ENCODE data around the gene PTPRC. TPM values are rescaled to one million over a fixed set of nuclear protein-coding genes. Genes with fewer than 3 reads are reported as not detected.

The PTPRC gene
- polyA plus RNA-seq, 1 donor (not counting 4 experiments of a cell fraction or from before 2014, with no cell fraction given): not detected

DNA sequence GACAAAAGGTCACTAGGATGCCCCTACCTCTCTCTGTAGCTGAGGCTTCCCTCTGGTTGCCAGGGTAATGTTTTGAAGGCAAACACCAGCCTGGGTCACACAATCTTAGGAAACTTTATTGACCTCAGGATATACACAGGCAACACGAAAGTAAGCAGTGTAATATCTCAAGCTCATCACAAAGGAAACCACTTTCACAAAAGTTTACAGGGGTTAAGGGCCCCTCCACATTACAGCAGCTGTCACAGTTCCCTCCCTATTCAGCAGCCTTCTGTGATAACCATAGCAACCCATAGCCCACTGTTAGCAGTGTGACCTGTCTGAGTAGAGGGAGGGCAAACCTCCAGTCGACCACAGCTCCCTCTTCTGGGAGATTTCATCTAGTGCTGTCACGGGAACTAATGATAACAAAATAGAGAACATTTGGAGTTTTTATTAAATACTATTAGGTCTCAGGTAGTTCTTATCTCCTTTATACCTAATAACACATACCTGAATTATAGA, 149.8 kb downstream of the PTPRC start:
- H4K20me1 ChIP-seq (ENCODE audit: control insufficient read depth, extremely low read depth, insufficient read depth, low read length): no peaks in the 10 kb centered on the region
- dilution Hi-C loops (cut with MboI; ENCODE audit: extremely low pct_ligation_motif_present, low sequenced_read_pairs): no loop called here
- H3K4me3 ChIP-seq (ENCODE audit: control insufficient read depth in 2 of 3, extremely low read depth in 1 of 3, insufficient read depth in 2 of 3, low read depth in 1 of 3, low read length in 3 of 3): no peak overlapping the region
- no peaks in the 10 kb centered on the region for H3K27me3 ChIP-seq (ENCODE audit: control insufficient read depth, extremely low read depth, insufficient read depth, low read length)
- no peak for TF ChIP-seq EZH2 (IDR thresholded peaks at IDR 0.05; ENCODE audit: low read length)
- TF ChIP-seq, protein P1, sequence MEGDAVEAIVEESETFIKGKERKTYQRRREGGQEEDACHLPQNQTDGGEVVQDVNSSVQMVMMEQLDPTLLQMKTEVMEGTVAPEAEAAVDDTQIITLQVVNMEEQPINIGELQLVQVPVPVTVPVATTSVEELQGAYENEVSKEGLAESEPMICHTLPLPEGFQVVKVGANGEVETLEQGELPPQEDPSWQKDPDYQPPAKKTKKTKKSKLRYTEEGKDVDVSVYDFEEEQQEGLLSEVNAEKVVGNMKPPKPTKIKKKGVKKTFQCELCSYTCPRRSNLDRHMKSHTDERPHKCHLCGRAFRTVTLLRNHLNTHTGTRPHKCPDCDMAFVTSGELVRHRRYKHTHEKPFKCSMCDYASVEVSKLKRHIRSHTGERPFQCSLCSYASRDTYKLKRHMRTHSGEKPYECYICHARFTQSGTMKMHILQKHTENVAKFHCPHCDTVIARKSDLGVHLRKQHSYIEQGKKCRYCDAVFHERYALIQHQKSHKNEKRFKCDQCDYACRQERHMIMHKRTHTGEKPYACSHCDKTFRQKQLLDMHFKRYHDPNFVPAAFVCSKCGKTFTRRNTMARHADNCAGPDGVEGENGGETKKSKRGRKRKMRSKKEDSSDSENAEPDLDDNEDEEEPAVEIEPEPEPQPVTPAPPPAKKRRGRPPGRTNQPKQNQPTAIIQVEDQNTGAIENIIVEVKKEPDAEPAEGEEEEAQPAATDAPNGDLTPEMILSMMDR (optimal IDR thresholded peaks at IDR 0.05 in 1 of 3, IDR thresholded peaks at IDR 0.05 in 1 of 3, conservative IDR thresholded peaks at IDR 0.05 in 1 of 3; ENCODE audit: extremely low read depth in 1 of 3, insufficient read depth in 2 of 3, low read length in 3 of 3): peak in 1 of 3 experiments; percentile 37
- H3K4me1 ChIP-seq (ENCODE audit: control insufficient read depth, extremely low read depth, insufficient read depth, low read length): no peaks in the 10 kb centered on the region
- DNase-seq (ENCODE audit: low read depth, low spot score): no peak
- no peak overlapping the region for H3K4me2 ChIP-seq (ENCODE audit: control insufficient read depth, extremely low read depth, insufficient read depth, low read depth, low read length)
- no peaks in the 10 kb centered on the region for H3K36me3 ChIP-seq (ENCODE audit: control insufficient read depth in 2 of 2, extremely low read depth in 1 of 2, insufficient read depth in 2 of 2, low read length in 2 of 2)
- H2AFZ ChIP-seq (ENCODE audit: control insufficient read depth, low read length): no peak overlapping the region
- H3K79me2 ChIP-seq (ENCODE audit: control insufficient read depth, insufficient read depth, low read length): no peaks in the 10 kb centered on the region
- no peaks in the 10 kb centered on the region for H3K9me1 ChIP-seq (ENCODE audit: control insufficient read depth, extremely low read depth, insufficient read depth, low read length)
- H3K9me3 ChIP-seq (ENCODE audit: control insufficient read depth, low read depth, low read length): no peaks in the 10 kb centered on the region
- peak; percentile 29 for FAIRE-seq
- no peak overlapping the region for H3K27ac ChIP-seq (ENCODE audit: control insufficient read depth, insufficient read depth, low read length)
- H3K9ac ChIP-seq (ENCODE audit: control insufficient read depth, extremely low read depth, insufficient read depth, low read length): no peak overlapping the region

DNA sequence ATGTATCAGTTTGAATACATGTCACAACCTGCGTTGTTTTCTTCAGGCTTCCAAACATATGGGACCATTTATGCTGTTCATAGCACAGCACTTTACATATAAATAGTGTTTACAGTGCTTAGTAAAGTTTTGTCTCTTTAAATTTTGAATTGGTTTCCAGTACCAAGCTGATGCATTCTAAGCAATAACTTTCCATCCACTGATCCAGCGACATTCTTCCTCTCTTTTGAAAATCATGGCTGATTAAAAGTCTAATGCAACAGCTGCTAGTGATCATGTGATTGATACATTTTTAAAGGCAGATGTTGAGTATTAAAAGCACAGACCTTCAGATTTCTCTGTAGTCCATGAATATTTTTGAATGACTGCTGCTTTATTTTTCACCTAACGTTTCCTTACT, 154.9 kb downstream of the PTPRC start:
- H3K4me1 ChIP-seq (ENCODE audit: control insufficient read depth, extremely low read depth, insufficient read depth, low read length): no peaks in the 10 kb centered on the region
- no peaks in the 10 kb centered on the region for H3K36me3 ChIP-seq (ENCODE audit: control insufficient read depth in 2 of 2, extremely low read depth in 1 of 2, insufficient read depth in 2 of 2, low read length in 2 of 2)
- no peaks in the 10 kb centered on the region for H3K9me3 ChIP-seq (ENCODE audit: control insufficient read depth, low read depth, low read length)
- no peak overlapping the region for H3K4me3 ChIP-seq (ENCODE audit: control insufficient read depth in 2 of 3, extremely low read depth in 1 of 3, insufficient read depth in 2 of 3, low read depth in 1 of 3, low read length in 3 of 3)
- H4K20me1 ChIP-seq (ENCODE audit: control insufficient read depth, extremely low read depth, insufficient read depth, low read length): no peaks in the 10 kb centered on the region
- H3K4me2 ChIP-seq (ENCODE audit: control insufficient read depth, extremely low read depth, insufficient read depth, low read depth, low read length): no peak overlapping the region
- H3K79me2 ChIP-seq (ENCODE audit: control insufficient read depth, insufficient read depth, low read length): no peaks in the 10 kb centered on the region
- no peak for FAIRE-seq
- no peaks in the 10 kb centered on the region for H3K27me3 ChIP-seq (ENCODE audit: control insufficient read depth, extremely low read depth, insufficient read depth, low read length)
- H2AFZ ChIP-seq (ENCODE audit: control insufficient read depth, low read length): no peak overlapping the region
- no peak overlapping the region for H3K9ac ChIP-seq (ENCODE audit: control insufficient read depth, extremely low read depth, insufficient read depth, low read length)
- H3K27ac ChIP-seq (ENCODE audit: control insufficient read depth, insufficient read depth, low read length): no peak overlapping the region
- dilution Hi-C loops (cut with MboI; ENCODE audit: extremely low pct_ligation_motif_present, low sequenced_read_pairs): no loop called here
- DNase-seq (ENCODE audit: low read depth, low spot score): no peak
- no peaks in the 10 kb centered on the region for H3K9me1 ChIP-seq (ENCODE audit: control insufficient read depth, extremely low read depth, insufficient read depth, low read length)
- TF ChIP-seq, protein P1 (optimal IDR thresholded peaks at IDR 0.05 in 1 of 3, IDR thresholded peaks at IDR 0.05 in 1 of 3, conservative IDR thresholded peaks at IDR 0.05 in 1 of 3; ENCODE audit: extremely low read depth in 1 of 3, insufficient read depth in 2 of 3, low read length in 3 of 3): no peak
- no peak for TF ChIP-seq EZH2 (IDR thresholded peaks at IDR 0.05; ENCODE audit: low read length)

Data from keratinocyte (primary cell).